Measurements from ENCODE around the gene DBR1. TPM values are rescaled to one million over a fixed set of nuclear protein-coding genes. Genes with fewer than 3 reads are reported as not detected.

DBR1 gene
- total RNA-seq, 4 donors from 2014 or later: 7.2 to 13.1 (median 11.7) TPM

DNA sequence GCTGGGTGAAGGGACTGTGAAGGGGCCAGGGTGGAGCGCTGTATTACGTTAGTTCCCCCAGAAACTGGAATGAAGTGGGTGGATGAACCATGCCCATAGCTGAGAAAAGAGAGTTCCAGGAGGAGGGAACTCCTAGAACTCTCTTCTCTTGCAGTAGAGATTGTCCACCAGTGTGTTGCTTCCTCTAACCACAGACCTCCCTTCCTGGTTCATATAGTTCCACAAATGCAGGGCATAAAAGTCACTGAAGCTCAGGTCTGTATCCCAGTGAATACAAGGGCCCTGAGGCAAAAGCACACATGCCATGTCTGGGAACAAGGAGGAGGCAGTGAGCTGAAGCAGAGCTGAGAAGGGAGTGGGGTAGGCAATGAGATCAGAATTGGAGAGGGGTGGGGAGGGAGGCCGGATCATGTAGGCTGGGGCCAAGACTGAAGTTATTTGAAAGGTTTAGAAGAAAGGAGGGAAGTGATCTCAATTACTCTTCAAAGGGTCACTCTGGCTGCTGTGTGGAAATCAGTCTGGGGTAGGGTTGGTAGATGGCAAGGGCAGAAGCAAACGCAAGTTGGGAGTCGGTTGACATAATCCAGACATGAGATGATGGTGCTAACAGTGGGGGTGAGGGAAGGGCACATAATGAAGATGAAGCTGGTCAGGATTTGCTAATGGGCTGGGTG lies 49.0 kb downstream of the DBR1 start:
- TF ChIP-seq, protein P1, sequence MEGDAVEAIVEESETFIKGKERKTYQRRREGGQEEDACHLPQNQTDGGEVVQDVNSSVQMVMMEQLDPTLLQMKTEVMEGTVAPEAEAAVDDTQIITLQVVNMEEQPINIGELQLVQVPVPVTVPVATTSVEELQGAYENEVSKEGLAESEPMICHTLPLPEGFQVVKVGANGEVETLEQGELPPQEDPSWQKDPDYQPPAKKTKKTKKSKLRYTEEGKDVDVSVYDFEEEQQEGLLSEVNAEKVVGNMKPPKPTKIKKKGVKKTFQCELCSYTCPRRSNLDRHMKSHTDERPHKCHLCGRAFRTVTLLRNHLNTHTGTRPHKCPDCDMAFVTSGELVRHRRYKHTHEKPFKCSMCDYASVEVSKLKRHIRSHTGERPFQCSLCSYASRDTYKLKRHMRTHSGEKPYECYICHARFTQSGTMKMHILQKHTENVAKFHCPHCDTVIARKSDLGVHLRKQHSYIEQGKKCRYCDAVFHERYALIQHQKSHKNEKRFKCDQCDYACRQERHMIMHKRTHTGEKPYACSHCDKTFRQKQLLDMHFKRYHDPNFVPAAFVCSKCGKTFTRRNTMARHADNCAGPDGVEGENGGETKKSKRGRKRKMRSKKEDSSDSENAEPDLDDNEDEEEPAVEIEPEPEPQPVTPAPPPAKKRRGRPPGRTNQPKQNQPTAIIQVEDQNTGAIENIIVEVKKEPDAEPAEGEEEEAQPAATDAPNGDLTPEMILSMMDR (IDR thresholded peaks at IDR 0.05): no peak
- DNase-seq (ENCODE audit: low spot score) (no peak), ATAC-seq (ENCODE audit: low FRiP score) (peak; percentile 55)

DNA sequence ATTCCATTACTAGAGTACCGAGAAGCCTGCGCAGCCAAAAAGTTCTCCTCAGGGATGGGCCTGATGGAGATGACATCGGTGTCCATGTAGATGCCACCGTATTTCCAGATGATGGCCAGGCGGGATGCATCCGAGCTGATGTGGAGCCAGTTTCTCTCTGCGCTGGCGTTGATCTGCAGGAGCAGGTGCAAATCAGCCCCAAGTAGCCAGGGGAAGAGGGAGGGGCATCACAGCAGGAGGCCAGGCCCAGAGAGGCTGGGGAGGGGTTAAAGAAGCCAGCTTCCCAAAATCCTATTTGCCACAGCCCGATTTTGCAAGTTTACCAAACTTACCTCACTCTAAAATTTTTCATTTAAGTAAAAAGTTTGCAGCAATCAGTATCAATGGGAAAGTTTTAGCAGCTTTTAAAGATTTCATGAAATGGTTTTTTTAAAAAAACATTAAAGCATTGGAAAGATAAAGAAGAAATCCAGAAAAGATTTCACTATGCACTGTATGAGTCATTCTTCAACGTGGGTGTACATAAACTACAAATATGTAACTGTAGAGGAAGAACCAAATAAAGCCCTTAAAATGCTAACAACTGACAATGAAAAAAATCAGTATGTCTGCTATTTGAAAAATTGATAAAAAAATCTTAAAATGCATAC lies 49.9 kb downstream of the DBR1 start:
- ATAC-seq (ENCODE audit: low FRiP score): peak; percentile 67
- no peak for DNase-seq (ENCODE audit: low spot score)
- TF ChIP-seq, protein P1 (IDR thresholded peaks at IDR 0.05): no peak

DNA sequence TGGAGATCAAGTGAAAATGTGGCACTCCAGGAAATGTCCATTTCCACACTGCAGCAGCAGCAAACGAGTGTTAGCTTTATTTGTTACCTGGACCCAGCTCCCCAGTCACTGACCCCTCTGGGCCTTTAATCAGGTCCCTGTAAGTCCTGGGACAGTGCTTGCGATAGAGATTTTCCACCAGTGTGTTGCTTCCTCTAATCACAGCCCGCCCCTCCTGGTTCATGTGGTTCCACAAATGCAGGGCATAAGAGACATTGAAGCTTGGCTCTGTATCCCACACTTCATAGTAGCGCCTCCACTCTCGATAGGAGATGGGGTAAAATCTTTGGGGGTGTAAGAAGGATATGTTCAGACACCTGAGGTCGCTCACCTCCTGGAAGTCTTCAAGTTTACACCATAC lies 50.5 kb downstream of the DBR1 start:
- TF ChIP-seq, protein P1 (IDR thresholded peaks at IDR 0.05): no peak
- DNase-seq (ENCODE audit: low spot score): no peak

DNA sequence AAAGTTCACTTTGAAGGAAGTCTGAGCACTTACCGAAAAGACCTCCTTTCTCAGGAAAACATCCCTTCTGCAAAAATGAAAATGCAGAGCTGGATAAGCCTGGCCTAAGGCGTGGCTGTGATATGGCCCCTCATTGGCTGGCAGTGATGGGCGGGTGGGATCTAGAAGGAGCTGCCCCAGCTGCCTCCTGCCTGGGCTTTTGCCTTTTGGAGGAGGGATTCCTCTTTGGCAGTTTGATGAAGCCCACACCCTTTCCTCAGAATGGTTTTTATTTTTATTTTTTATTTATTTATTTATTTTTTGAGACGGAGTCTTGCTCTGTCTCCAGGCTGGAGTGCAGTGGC lies 55.3 kb downstream of the DBR1 start:
- ATAC-seq (ENCODE audit: low FRiP score) (no peak), DNase-seq (ENCODE audit: low spot score) (no peak)
- TF ChIP-seq, protein P1 (IDR thresholded peaks at IDR 0.05): no peak

More for the DNA sequence above, 50.5 kb downstream of the DBR1 start:
- no peak for ATAC-seq (ENCODE audit: low FRiP score)

DNA sequence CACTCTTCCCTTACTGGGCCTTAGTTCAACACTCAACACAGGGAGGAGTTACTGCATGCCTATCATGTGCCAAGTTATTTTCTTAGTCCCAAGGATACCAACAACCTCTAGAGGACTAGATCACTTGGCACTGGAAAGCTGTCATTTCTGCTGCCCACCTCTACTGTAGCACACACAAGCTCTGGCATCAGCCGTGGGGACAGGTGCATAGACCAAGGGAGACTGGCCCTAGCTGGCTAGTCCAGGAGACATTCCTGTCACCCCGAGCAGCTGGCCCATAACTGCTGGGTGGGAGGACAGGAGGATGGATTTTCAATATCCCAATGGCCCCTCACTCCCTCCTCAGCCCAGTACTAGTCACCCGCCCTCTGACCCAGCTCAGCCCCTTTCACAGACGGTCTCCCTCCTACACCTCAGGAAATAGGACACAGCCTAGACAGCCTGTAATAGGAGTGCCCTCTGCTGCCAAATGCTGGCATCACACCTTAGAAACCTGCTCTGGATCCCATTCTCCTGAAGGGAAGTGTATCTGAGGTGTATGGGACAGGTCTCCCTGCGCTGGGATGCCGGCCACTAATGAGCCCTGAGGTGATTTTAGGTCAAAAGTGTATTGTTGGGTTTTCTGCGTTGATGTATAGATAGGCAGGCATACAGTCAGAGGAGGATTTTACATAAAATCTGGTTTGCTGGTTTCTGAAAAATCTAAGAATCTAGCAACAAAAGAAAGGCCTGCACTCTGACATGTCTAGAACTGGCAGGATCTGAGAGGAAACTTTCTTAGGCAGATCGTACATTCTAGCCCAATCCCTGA lies 55.9 kb downstream of the DBR1 start:
- DNase-seq (ENCODE audit: low spot score) (peak; percentile 75), ATAC-seq (ENCODE audit: low FRiP score) (peak; percentile 63)
- TF ChIP-seq, protein P1 (IDR thresholded peaks at IDR 0.05): no peak

DNA sequence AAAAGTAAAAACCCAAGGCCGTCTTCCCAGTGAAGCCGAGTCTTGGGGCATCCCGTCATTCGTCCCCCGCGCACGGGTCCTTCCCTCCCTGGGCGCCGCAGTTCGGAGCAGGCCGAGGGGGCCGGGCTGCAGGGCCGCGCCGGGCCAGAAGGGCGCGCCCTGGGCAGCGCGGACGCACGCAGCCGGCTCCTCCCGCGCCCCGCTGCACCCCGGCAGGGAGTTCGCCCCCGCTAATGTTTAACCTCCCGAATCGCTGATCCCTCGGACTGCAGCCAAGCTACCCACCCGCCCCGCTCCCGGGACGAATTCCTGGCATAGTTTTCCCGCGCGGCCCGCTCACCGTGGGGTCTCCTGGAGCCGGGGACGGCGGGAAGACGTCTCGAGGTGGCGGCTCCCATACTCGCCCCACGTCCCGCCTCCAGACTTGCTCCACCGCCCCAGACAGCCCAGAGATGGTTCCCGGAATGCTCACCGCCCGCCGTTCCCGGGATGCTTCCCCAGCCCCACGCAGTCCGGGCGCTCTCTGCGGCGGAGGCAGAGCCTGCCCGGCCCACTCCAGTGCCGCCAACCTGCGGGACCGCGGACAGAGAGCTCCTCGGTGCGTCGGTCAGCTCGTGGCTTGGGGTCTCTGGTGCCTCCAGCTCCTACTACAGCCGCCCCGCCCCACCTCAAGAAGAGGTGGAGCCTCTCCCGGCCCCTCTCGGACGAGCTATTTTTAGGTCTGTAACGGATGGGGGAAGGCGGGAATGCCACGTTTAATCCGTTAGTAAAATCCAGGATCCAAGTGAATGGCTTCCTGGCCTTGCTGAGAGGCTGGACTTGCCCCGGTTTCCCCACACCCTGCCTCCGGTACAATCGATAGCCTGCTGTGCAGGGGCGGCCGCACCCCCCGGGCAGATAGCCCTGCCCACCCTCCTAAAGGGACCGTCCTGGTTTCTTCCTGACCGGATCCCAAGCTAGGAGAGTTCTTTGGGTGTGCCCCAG lies 59.4 kb downstream of the DBR1 start, which contains the start of gene DZIP1L:
TSS of gene DZIP1L (minus strand) at position 621 of the 984 bp plus-strand sequence. CDS start 11,637 bp downstream, outside the sequence.
- TF ChIP-seq, protein P1 (IDR thresholded peaks at IDR 0.05): peak in 1 of 3 donors; percentile 15
- ATAC-seq (ENCODE audit: low FRiP score) (peak; percentile 90), DNase-seq (ENCODE audit: low spot score) (peak; percentile 40)

Measured in omental fat pad (tissue), 4 donors.